Lung (tissue), 12 donors: ENCODE measurements around the gene DIPK1C. TPM values are rescaled to one million over a fixed set of nuclear protein-coding genes. Genes with fewer than 3 reads are reported as not detected.

ENCODE experiments used
- ATAC-seq: fragments of 200-7000 bp; cut with Tn5 transposase; one replicate; pipeline ENCODE4 v1.9.1; 2020; ENCODE audit warnings: moderate number of reproducible peaks; ENCODE audit not compliant: insufficient read depth, low FRiP score
- DNase-seq, 3 donors: peaks; one replicate each; pipeline ENCODE4 v3.0.0-alpha.2; 2013 to 2017
- H3K27ac ChIP-seq, 2 donors: one replicate each; pipeline ENCODE4 v1.5.1; 2013; ENCODE audit warnings: mild to moderate bottlenecking in 2 of 2, moderate library complexity in 2 of 2, control low read depth in 1 of 2, inconsistent platforms in 1 of 2, low read depth in 1 of 2, low read length in 1 of 2
- H3K27me3 ChIP-seq, 3 donors: one replicate each; pipeline ENCODE4 v1.5.1; 2013; ENCODE audit warnings: low read length in 2 of 3; ENCODE audit not compliant: control insufficient read depth in 3 of 3, insufficient read depth in 3 of 3
- H3K36me3 ChIP-seq, 4 donors: one replicate each; pipeline ENCODE4 v1.5.1; 2013; ENCODE audit warnings: low read length in 4 of 4, mild to moderate bottlenecking in 1 of 4, moderate library complexity in 1 of 4; ENCODE audit not compliant: control insufficient read depth in 4 of 4, insufficient read depth in 4 of 4
- H3K4me1 ChIP-seq, 5 donors: one replicate each; pipeline ENCODE4 v1.5.1; 2013; ENCODE audit warnings: low read length in 5 of 5, mild to moderate bottlenecking in 2 of 5, moderate library complexity in 1 of 5; ENCODE audit not compliant: control insufficient read depth in 5 of 5, insufficient read depth in 5 of 5
- H3K4me3 ChIP-seq: one replicate; pipeline ENCODE4 v1.5.1; 2013; ENCODE audit warnings: mild to moderate bottlenecking, control low read depth, moderate library complexity
- H3K9ac ChIP-seq, 2 donors: one replicate each; pipeline ENCODE4 v1.5.1; 2013; ENCODE audit warnings: low read length in 2 of 2, control low read depth in 1 of 2; ENCODE audit not compliant: insufficient read depth in 1 of 2
- H3K9me3 ChIP-seq, 4 donors: one replicate each; pipeline ENCODE4 v1.5.1; 2013; ENCODE audit warnings: low read length in 3 of 4, mild to moderate bottlenecking in 1 of 4, moderate library complexity in 1 of 4; ENCODE audit not compliant: control insufficient read depth in 4 of 4, insufficient read depth in 3 of 4
- WGBS, 2 donors: extraction: QIAGEN DNeasy Blood & Tissue Kit; methylation state at CpG; one replicate each; pipeline ENCODE4 v1.1.7; 2013; 5-methylcytosine and 5-hydroxymethylcytosine counted together
- polyA plus RNA-seq, 2 donors: library from polyadenylated mRNA; stranded (reverse); fragments of 200-250 nt; gene quantifications; one replicate each; pipeline ENCODE4 v1.2.1, GENCODE V29; 2013
- total RNA-seq, 2 donors: library from RNA; depleted of rRNA in 1 of 2; stranded (reverse); fragments of >200 nt in 1 of 2; gene quantifications; one replicate each; pipeline ENCODE4 v1.2.1, GENCODE V29; 2014 to 2021
- TF ChIP-seq, protein P1 (sequence below): IDR thresholded peaks from 2 replicates; pipeline ENCODE4 v1.5.1; 2012; ENCODE audit warnings: mild to moderate bottlenecking; ENCODE audit errors: control extremely low read depth, extremely low read depth
- donor health status: control.
- donor health status: control.
- donor health status: Bipolar disorder and iron deficiency.
- donor health status: healthy.
- donor health status: DM: yes; HTN: yes; CAD: no.

Gene DIPK1C
- total and polyA plus RNA-seq, 4 donors, result 0.02 TPM; not detected in 3

DNA sequence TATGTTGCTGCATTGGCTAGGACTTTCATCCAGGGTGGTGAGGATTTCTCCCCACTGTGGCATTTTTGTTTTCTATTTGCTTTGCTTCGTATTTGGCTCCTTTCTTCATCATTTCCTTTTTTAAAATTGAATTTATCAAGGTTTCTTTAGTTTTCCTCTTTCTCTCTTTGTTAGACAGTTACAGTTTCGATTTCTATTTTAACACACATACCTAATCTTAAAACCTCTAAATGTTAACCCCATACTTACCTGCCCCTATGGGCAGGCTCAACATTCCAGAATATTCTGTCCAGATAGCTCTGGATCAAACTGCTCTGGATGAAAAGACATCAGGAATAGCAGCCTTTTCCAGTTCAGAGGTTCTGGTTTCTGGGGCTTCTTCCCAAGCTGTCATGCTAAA lies 49.2 kb downstream of the DIPK1C start:
- Histone ChIP-seq H3K27me3 (peaks cover 0 to 3% (median 0%) of the 10 kb centered on the region in 3 donors), H3K27ac (no peak overlapping the region), H3K9ac (no peak overlapping the region), H3K4me3 (no peak overlapping the region), H3K4me1 (peaks cover 0 to 6% (median 0%) of the 10 kb centered on the region in 5 donors), H3K36me3 (no peaks in the 10 kb centered on the region), H3K9me3 (no peaks in the 10 kb centered on the region)
- TF ChIP-seq, protein P1, sequence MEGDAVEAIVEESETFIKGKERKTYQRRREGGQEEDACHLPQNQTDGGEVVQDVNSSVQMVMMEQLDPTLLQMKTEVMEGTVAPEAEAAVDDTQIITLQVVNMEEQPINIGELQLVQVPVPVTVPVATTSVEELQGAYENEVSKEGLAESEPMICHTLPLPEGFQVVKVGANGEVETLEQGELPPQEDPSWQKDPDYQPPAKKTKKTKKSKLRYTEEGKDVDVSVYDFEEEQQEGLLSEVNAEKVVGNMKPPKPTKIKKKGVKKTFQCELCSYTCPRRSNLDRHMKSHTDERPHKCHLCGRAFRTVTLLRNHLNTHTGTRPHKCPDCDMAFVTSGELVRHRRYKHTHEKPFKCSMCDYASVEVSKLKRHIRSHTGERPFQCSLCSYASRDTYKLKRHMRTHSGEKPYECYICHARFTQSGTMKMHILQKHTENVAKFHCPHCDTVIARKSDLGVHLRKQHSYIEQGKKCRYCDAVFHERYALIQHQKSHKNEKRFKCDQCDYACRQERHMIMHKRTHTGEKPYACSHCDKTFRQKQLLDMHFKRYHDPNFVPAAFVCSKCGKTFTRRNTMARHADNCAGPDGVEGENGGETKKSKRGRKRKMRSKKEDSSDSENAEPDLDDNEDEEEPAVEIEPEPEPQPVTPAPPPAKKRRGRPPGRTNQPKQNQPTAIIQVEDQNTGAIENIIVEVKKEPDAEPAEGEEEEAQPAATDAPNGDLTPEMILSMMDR, result no peak
- DNase-seq (no peak), ATAC-seq (no peak)
- WGBS, 2 donors, result 20 to 28% methylated on average over 2 of the region's 2 CpGs

DNA sequence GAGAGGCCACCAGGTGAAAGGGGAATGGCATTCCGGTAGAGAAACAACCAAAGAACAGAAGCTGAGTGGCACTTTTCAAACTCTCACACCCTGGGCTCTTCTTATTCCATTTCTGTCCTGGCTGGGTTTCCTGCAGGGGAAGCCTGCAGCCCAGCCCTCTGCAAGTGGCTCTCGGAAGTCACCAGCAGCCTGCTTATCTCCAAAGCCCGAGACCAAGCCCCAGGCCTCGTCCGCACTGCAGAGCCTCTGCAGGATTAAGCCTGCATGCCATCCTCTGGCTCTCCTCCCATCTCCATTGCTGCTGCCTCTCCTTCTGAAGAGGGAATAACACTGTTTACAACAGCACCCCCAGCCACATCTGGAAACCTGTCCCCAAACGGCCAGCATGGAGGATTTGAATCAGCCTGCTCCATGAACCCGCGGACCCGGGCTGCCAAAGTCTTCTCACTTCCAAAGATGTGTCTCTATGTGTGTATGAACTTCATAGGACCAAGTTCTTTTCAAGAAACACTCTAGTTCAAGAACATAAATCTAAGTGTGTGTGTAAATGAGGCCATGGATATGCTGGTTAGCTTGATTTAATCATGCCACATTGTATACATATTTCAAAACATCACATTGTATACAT lies 54.2 kb downstream of the DIPK1C start:
- peak in 2 of 3 donors; percentile 24 to 42 for DNase-seq

DNA sequence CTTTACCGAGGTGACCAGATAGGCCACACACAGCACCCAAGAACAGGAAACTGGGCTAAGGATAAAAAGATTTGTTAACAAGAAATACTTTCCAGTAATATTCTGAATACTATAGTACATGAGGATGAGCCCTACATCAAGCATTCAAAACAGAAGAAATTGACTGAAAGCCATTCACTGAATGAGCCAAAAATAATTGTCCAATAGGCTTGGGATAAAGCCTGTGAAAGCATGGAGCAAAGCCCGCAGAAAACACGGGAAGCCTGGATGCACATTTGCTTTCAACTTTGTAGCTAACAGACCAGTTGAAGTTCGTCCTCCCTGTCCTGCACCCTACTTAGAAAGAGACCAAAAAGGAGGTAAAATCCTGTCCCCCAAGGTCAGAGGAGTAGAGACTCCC lies 56.3 kb downstream of the DIPK1C start:
- no peaks in the 10 kb centered on the region for H3K9me3 ChIP-seq
- no peaks in the 10 kb centered on the region for H3K36me3 ChIP-seq
- no peak overlapping the region for H3K9ac ChIP-seq
- WGBS, 2 donors, result 81 to 83% methylated on average over 4 of the region's 4 CpGs
- no peak overlapping the region for H3K27ac ChIP-seq
- H3K4me3 ChIP-seq, result no peak overlapping the region
- H3K4me1 ChIP-seq, result peaks cover 0 to 34% (median 15%) of the 10 kb centered on the region in 5 donors
- TF ChIP-seq, protein P1, result no peak
- DNase-seq, result no peak
- ATAC-seq, result no peak
- H3K27me3 ChIP-seq, result no peaks in the 10 kb centered on the region

More for the DNA sequence above, 54.2 kb downstream of the DIPK1C start:
- no peaks in the 10 kb centered on the region for H3K9me3 ChIP-seq
- H3K27ac ChIP-seq, result no peak overlapping the region
- ATAC-seq, result peak; percentile 53
- no peak overlapping the region for H3K9ac ChIP-seq
- H3K36me3 ChIP-seq, result no peaks in the 10 kb centered on the region
- H3K4me3 ChIP-seq, result no peak overlapping the region
- no peaks in the 10 kb centered on the region for H3K27me3 ChIP-seq
- WGBS, 2 donors, result 69 to 75% methylated on average over 9 of the region's 9 CpGs
- H3K4me1 ChIP-seq, result peaks cover 0 to 14% (median 6%) of the 10 kb centered on the region in 5 donors
- TF ChIP-seq, protein P1, result no peak
